ENCODE measurements around the gene CACNB2.

- TF ChIP-seq POLR2A (IDR thresholded peaks at IDR 0.05) (no peak), CTCF (IDR thresholded peaks at IDR 0.05 in 4 of 5, conservative IDR thresholded peaks at IDR 0.05 in 1 of 5) (no peak)
These were observed 388.1 kb downstream of the CACNB2 start for GRCh38 chr10:18528292-18528691.

Measured in gastrocnemius medialis (tissue), 4 donors.